Fibroblast of mammary gland (primary cell): ENCODE measurements around the gene LRP1B.

Source experiments
- DNase-seq: peaks from one replicate; pipeline ENCODE4 v3.0.0-alpha.2; 2010; ENCODE audit warnings: low read depth
- H3K4me3 ChIP-seq: 2 replicates; pipeline ENCODE4 v1.5.1; 2011; ENCODE audit warnings: low read depth, mild to moderate bottlenecking, low read length, moderate library complexity; ENCODE audit not compliant: control insufficient read depth
- TF ChIP-seq, protein P1 (sequence below): conservative IDR thresholded peaks from 2 replicates; pipeline ENCODE4 v1.5.1; 2011; ENCODE audit warnings: low read depth, low read length, inconsistent platforms; ENCODE audit not compliant: control insufficient read depth, insufficient read depth

The LRP1B gene

DNA sequence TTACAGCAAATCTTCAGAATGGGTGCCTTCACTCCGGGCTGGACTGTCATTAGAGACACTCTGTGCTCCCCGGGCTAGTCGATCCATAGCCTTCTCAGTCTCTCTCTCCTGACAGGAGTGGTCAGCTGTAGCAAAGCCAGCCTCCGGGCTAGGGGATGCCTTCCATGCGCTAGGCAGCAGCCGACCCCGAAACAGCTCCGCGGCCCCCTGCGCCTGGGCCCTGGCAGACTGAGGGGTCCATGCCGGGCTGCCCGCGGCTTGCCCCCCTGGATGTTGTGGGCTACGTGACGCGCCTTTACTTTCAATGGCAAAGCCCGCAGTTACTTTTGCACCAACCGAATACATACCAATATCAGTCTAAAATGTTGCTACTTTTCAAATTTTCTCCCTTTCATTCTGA is 1447.2 kb downstream of the LRP1B start:
- TF ChIP-seq, protein P1, sequence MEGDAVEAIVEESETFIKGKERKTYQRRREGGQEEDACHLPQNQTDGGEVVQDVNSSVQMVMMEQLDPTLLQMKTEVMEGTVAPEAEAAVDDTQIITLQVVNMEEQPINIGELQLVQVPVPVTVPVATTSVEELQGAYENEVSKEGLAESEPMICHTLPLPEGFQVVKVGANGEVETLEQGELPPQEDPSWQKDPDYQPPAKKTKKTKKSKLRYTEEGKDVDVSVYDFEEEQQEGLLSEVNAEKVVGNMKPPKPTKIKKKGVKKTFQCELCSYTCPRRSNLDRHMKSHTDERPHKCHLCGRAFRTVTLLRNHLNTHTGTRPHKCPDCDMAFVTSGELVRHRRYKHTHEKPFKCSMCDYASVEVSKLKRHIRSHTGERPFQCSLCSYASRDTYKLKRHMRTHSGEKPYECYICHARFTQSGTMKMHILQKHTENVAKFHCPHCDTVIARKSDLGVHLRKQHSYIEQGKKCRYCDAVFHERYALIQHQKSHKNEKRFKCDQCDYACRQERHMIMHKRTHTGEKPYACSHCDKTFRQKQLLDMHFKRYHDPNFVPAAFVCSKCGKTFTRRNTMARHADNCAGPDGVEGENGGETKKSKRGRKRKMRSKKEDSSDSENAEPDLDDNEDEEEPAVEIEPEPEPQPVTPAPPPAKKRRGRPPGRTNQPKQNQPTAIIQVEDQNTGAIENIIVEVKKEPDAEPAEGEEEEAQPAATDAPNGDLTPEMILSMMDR = no peak
- no peak overlapping the region for H3K4me3 ChIP-seq
- DNase-seq = no peak

DNA sequence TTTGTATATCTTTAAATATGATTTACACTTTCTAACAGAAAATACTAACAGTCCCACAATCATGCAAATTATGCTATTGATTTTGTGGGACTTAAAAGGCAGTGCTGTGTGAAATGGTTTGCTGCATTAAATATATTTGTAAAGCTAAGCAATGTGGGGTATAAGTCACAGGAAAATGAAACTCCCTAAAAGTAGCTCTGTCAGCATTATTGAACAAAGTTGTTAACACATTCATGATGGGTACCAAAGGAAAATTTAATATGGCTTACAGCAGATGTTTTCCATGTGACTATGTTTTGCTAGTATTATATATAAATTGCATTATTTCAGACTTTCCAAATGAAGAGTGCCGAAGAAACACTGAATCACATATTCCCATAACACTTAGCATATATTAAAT is 1450.0 kb downstream of the LRP1B start:
- no peak overlapping the region for H3K4me3 ChIP-seq
- no peak for DNase-seq
- TF ChIP-seq, protein P1 = no peak

DNA sequence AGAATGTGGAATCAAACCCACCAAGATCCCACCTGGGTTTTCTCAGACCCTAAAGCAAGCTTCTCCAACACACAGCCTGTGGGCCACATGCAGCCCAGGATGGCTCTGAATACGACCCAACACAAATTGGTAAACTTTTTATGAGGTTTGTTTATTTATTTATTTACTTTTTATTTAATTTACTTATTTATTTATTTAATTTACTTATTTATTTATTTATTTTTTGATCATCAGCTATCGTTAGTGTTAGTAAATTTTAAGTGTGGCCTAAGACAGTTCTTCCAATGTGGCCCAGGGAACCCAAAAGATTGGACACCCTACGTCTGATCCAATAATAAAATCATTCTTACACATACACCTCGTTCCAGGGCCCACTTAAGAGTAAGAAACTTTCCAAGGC is 1451.1 kb downstream of the LRP1B start:
- TF ChIP-seq, protein P1 = no peak
- H3K4me3 ChIP-seq = no peak overlapping the region
- no peak for DNase-seq

DNA sequence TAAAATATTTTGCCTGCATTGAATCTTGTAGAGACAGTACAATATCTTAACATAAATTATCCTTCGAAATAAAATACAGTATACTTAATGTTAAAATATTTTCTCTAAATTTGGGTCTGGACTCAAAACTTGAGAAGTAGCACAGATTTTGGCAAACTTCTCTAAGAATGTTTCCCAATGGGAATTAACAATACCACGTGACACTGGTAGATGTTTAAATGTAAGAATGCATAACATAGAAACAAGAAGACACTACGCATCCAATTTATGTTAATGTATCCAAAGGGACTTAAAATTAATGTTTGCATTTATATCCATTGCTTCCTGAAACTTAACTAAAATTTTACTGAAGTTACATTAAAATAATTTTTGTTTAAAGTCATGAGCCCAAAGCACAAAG is 1460.9 kb downstream of the LRP1B start:
- TF ChIP-seq, protein P1 = no peak
- no peak for DNase-seq
- H3K4me3 ChIP-seq = no peak overlapping the region

DNA sequence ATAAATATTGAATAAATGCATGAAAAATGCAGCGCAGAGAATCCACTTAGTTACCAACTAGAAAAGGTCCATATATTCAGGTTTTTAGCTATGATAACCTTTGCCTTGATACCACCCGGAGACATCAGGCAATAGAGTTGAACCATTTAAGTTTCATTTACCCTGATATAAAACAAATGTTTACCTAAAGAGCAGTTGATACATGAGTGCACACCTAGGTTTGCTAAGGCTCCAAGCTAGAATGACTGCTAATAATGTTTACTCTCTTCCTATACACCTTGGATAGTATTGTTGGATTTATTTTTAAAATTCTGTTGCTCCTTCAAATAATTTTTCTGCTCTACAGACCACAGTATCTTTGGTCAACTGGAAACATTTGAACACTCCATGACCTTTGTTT is 1463.6 kb downstream of the LRP1B start:
- DNase-seq = no peak

DNA sequence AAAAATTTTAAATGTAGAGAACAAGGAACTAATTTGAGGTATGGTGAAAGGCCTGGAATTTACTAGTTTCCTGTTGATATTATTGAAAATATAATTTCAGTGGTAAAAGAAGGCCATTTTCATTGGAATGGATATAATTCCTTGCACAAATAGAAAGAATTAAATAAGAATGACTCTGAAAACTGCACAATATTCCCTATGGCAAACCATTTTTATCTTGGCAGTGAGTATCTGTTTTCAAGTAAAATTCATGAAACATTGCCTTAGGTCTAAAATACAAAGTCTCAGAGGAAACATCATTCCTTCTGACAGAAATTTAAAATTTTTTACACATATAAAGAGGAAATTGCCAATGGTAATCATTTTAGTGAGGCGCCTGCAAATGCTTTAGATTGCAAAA is 1468.3 kb downstream of the LRP1B start:
- TF ChIP-seq, protein P1 = no peak
- no peak overlapping the region for H3K4me3 ChIP-seq

More for the DNA sequence above, 1463.6 kb downstream of the LRP1B start:
- TF ChIP-seq, protein P1 = no peak
- H3K4me3 ChIP-seq = no peak overlapping the region

More for the DNA sequence above, 1468.3 kb downstream of the LRP1B start:
- DNase-seq = no peak
